IPS-20b (cell line): Measurements from ENCODE around the gene ALOXE3.

Source experiments
- H3K27ac ChIP-seq: one replicate; pipeline ENCODE4 v1.5.1; 2013; ENCODE audit warnings: low read length
- H3K27me3 ChIP-seq: 2 replicates; pipeline ENCODE4 v1.6.1; 2013; ENCODE audit warnings: mild to moderate bottlenecking, low read length, inconsistent platforms; ENCODE audit not compliant: insufficient read depth
- H3K36me3 ChIP-seq: 2 replicates; pipeline ENCODE4 v1.6.1; 2013; ENCODE audit warnings: low read depth, mild to moderate bottlenecking, inconsistent platforms, low read length, moderate library complexity; ENCODE audit not compliant: insufficient read depth
- H3K4me1 ChIP-seq: 2 replicates; pipeline ENCODE4 v1.6.1; 2013; ENCODE audit warnings: mild to moderate bottlenecking, control low read depth, inconsistent platforms, low read length, moderate library complexity; ENCODE audit not compliant: insufficient read depth
- H3K4me3 ChIP-seq: 2 replicates; pipeline ENCODE4 v1.5.1; 2013; ENCODE audit warnings: mild to moderate bottlenecking, low read length, inconsistent platforms
- H3K9ac ChIP-seq: 2 replicates; pipeline ENCODE4 v1.6.1; 2013; ENCODE audit warnings: low read depth, mild to moderate bottlenecking, inconsistent platforms, low read length, moderate library complexity
- H3K9me3 ChIP-seq: 2 replicates; pipeline ENCODE4 v1.6.1; 2013; ENCODE audit warnings: mild to moderate bottlenecking, low read depth, low read length, inconsistent platforms; ENCODE audit not compliant: insufficient read depth

Gene ALOXE3

GRCh38 chr17:8117980-8118768 lies at the start of gene ALOXE3:
Gene ALOXE3, minus strand, starts transcription at chr17:8118514. Its CDS starts 524 bp downstream, at chr17:8117990.
- H3K4me1 ChIP-seq, result no peaks in the 10 kb centered on the region; the same call in 1 of the 2 replicates

GRCh38 chr17:8167526-8167925 lies 49.2 kb upstream of the ALOXE3 start:
- H3K27me3 ChIP-seq, result no peaks in the 10 kb centered on the region
- H3K9ac ChIP-seq, result no peak overlapping the region
- H3K4me3 ChIP-seq, result no peak overlapping the region
- peaks cover 16% of the 10 kb centered on the region; the same call in 1 of the 2 replicates for H3K4me1 ChIP-seq
- no peaks in the 10 kb centered on the region for H3K36me3 ChIP-seq
- no peak overlapping the region for H3K27ac ChIP-seq
- H3K9me3 ChIP-seq, result no peaks in the 10 kb centered on the region

More at GRCh38 chr17:8117980-8118768, at the start of gene ALOXE3:
- Histone ChIP-seq H3K9me3 (no peaks in the 10 kb centered on the region), H3K9ac (peak within 1 kb of the TSS; percentile 31; the same call in 1 of the 2 replicates), H3K27ac (no peak within 1 kb of the TSS), H3K27me3 (peaks cover 71% of the 10 kb centered on the region), H3K36me3 (no peaks in the 10 kb centered on the region), H3K4me3 (peak within 1 kb of the TSS; percentile 89)

GRCh38 chr17:8166731-8167130 lies 48.4 kb upstream of the ALOXE3 start:
- no peaks in the 10 kb centered on the region for H3K9me3 ChIP-seq
- peaks cover 18% of the 10 kb centered on the region for H3K4me1 ChIP-seq
- H3K4me3 ChIP-seq, result no peak overlapping the region
- H3K27me3 ChIP-seq, result no peaks in the 10 kb centered on the region
- no peaks in the 10 kb centered on the region for H3K36me3 ChIP-seq
- no peak overlapping the region for H3K27ac ChIP-seq
- H3K9ac ChIP-seq, result no peak overlapping the region

- Histone ChIP-seq H3K27ac (no peak overlapping the region), H3K36me3 (peaks cover 16% of the 10 kb centered on the region), H3K27me3 (no peaks in the 10 kb centered on the region), H3K4me3 (0 out of 2 replicates have a peak overlapping the region, but pooled peaks have one; percentile 84), H3K9me3 (no peaks in the 10 kb centered on the region), H3K4me1 (peaks cover 20% of the 10 kb centered on the region), H3K9ac (peak overlapping the region; percentile 99; the same call in 1 of the 2 replicates)
Measured at GRCh38 chr17:8164815-8165131, 46.5 kb upstream of the ALOXE3 start.

- H3K27me3 ChIP-seq, result no peaks in the 10 kb centered on the region
- peak overlapping the region; percentile 99; the same call in 1 of the 2 replicates for H3K9ac ChIP-seq
- peaks cover 22% of the 10 kb centered on the region for H3K36me3 ChIP-seq
- H3K4me3 ChIP-seq, result peak overlapping the region; percentile 84; the same call in 1 of the 2 replicates
- peaks cover 20% of the 10 kb centered on the region for H3K4me1 ChIP-seq
- peak overlapping the region; percentile 99 for H3K27ac ChIP-seq
- no peaks in the 10 kb centered on the region for H3K9me3 ChIP-seq
Measured at GRCh38 chr17:8163978-8164814, 45.9 kb upstream of the ALOXE3 start.

GRCh38 chr17:8162997-8163977 lies 45.0 kb upstream of the ALOXE3 start:
- Histone ChIP-seq H3K27me3 (no peaks in the 10 kb centered on the region), H3K9ac (peak overlapping the region; percentile 99), H3K4me1 (peaks cover 20% of the 10 kb centered on the region), H3K9me3 (no peaks in the 10 kb centered on the region), H3K4me3 (peak overlapping the region; percentile 84), H3K27ac (peak overlapping the region; percentile 99), H3K36me3 (peaks cover 22% of the 10 kb centered on the region)

- H3K9me3 ChIP-seq, result no peaks in the 10 kb centered on the region
- peaks cover 22% of the 10 kb centered on the region for H3K36me3 ChIP-seq
- peak within 1 kb of the TSS; percentile 84 for H3K4me3 ChIP-seq
- no peaks in the 10 kb centered on the region for H3K27me3 ChIP-seq
- peak within 1 kb of the TSS; percentile 99 for H3K27ac ChIP-seq
- H3K9ac ChIP-seq, result peak within 1 kb of the TSS; percentile 99
- peaks cover 20% of the 10 kb centered on the region for H3K4me1 ChIP-seq
Measured at GRCh38 chr17:8162233-8162996, 44.1 kb upstream of the ALOXE3 start, which contains the start of gene VAMP2. Gene VAMP2, minus strand, starts transcription at chr17:8162948. Its CDS starts 69 bp downstream, at chr17:8162879.

- Histone ChIP-seq H3K36me3 (peaks cover 22% of the 10 kb centered on the region), H3K4me1 (peaks cover 20% of the 10 kb centered on the region), H3K27me3 (no peaks in the 10 kb centered on the region), H3K27ac (peak overlapping the region; percentile 57), H3K9me3 (no peaks in the 10 kb centered on the region), H3K9ac (peak overlapping the region; percentile 87), H3K4me3 (peak overlapping the region; percentile 83)
Measured at GRCh38 chr17:8161289-8162232, 43.2 kb upstream of the ALOXE3 start.

- H3K9me3 ChIP-seq, result no peaks in the 10 kb centered on the region
- H3K4me1 ChIP-seq, result peaks cover 20% of the 10 kb centered on the region
- no peaks in the 10 kb centered on the region for H3K27me3 ChIP-seq
- no peak overlapping the region; the same call in 1 of the 2 replicates for H3K9ac ChIP-seq
- no peak overlapping the region for H3K4me3 ChIP-seq
- H3K36me3 ChIP-seq, result peaks cover 22% of the 10 kb centered on the region
- H3K27ac ChIP-seq, result no peak overlapping the region
Measured at GRCh38 chr17:8160741-8161221, 42.5 kb upstream of the ALOXE3 start.

- H3K36me3 ChIP-seq, result peaks cover 22% of the 10 kb centered on the region
Measured at GRCh38 chr17:8160224-8160577, 41.9 kb upstream of the ALOXE3 start.

More at GRCh38 chr17:8160224-8160577, 41.9 kb upstream of the ALOXE3 start:
- Histone ChIP-seq H3K9me3 (no peaks in the 10 kb centered on the region), H3K9ac (no peak overlapping the region), H3K4me1 (peaks cover 25% of the 10 kb centered on the region), H3K27me3 (no peaks in the 10 kb centered on the region), H3K27ac (no peak overlapping the region), H3K4me3 (no peak overlapping the region)
